Measurements from ENCODE around the gene SIRT4.
"Not testable (repeated sequence)": the region's sequence is repeated elsewhere in the genome, so short reads cannot be mapped to it uniquely, and the experiment has no call there.

DNA sequence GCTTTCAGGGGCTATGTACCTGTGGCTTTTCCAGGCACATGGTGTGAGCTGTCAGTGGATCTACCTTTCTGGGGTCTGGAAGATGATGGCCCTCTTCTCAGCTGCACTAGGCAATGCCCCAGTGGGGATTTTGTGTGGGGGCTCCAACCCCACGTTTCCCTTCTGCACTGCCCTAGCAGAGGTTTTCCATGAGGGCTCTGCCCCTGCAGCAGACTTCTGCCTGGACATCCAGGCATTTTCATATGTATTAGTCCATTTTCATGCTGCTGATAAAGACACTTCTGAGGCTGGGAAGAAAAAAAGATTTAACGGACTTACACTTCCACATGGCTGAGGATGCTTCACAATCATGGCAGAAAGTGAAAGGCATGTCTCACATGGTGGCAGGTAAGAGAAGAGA, 34.3 kb downstream of the SIRT4 start:
- TF ChIP-seq, protein P1, sequence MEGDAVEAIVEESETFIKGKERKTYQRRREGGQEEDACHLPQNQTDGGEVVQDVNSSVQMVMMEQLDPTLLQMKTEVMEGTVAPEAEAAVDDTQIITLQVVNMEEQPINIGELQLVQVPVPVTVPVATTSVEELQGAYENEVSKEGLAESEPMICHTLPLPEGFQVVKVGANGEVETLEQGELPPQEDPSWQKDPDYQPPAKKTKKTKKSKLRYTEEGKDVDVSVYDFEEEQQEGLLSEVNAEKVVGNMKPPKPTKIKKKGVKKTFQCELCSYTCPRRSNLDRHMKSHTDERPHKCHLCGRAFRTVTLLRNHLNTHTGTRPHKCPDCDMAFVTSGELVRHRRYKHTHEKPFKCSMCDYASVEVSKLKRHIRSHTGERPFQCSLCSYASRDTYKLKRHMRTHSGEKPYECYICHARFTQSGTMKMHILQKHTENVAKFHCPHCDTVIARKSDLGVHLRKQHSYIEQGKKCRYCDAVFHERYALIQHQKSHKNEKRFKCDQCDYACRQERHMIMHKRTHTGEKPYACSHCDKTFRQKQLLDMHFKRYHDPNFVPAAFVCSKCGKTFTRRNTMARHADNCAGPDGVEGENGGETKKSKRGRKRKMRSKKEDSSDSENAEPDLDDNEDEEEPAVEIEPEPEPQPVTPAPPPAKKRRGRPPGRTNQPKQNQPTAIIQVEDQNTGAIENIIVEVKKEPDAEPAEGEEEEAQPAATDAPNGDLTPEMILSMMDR (IDR thresholded peaks at IDR 0.05): not testable (repeated sequence)
- TF ChIP-seq, protein P2, sequence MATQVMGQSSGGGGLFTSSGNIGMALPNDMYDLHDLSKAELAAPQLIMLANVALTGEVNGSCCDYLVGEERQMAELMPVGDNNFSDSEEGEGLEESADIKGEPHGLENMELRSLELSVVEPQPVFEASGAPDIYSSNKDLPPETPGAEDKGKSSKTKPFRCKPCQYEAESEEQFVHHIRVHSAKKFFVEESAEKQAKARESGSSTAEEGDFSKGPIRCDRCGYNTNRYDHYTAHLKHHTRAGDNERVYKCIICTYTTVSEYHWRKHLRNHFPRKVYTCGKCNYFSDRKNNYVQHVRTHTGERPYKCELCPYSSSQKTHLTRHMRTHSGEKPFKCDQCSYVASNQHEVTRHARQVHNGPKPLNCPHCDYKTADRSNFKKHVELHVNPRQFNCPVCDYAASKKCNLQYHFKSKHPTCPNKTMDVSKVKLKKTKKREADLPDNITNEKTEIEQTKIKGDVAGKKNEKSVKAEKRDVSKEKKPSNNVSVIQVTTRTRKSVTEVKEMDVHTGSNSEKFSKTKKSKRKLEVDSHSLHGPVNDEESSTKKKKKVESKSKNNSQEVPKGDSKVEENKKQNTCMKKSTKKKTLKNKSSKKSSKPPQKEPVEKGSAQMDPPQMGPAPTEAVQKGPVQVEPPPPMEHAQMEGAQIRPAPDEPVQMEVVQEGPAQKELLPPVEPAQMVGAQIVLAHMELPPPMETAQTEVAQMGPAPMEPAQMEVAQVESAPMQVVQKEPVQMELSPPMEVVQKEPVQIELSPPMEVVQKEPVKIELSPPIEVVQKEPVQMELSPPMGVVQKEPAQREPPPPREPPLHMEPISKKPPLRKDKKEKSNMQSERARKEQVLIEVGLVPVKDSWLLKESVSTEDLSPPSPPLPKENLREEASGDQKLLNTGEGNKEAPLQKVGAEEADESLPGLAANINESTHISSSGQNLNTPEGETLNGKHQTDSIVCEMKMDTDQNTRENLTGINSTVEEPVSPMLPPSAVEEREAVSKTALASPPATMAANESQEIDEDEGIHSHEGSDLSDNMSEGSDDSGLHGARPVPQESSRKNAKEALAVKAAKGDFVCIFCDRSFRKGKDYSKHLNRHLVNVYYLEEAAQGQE (IDR thresholded peaks at IDR 0.05; ENCODE audit: insufficient read depth in 1 of 2, low read depth in 2 of 2, low read length in 1 of 2): not testable (repeated sequence)
- not testable (repeated sequence) for TF ChIP-seq TCF7L2, POLR2AphosphoS5 (IDR thresholded peaks at IDR 0.05; ENCODE audit: low read depth, low read length)
